ENCODE results near the gene ZBTB17.
"Not testable (repeated sequence)": the region's sequence is repeated elsewhere in the genome, so short reads cannot be mapped to it uniquely, and the experiment has no call there.

The ZBTB17 gene

DNA sequence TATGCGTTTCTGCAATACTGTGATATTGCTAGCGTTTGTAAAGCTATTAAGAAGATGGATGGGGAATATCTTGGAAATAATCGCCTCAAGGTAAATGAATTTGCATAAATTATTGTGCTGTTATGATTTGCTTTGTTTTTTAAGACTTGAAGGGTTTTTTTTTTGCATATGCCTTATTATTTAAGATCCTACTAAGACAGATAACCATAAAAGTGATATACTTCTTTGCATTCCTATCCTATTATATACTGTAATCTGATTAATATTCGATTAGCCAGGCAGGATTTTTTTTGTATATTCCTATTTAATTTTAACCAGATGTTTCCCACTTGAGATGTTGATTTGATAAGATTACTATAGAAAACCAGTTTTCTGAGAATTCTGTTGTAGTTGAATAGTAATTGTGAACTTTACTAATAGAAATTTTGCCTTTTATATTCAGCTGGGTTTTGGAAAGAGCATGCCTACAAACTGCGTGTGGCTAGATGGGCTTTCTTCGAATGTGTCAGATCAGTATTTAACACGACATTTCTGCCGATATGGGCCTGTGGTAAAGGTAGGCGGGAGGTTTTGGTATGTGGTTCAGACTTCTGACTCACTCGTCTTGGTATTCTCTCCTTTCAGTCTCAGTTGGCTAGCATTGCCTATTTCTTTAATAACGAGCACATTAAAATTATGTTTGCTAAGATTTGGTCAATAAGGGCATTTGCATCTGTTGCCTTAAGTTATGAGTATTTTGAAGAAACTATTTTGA is 56.8 kb downstream of the ZBTB17 start:
- H3K4me3 ChIP-seq (ENCODE audit: low read length) = no peak overlapping the region
- no peaks in the 10 kb centered on the region for H3K9me3 ChIP-seq (ENCODE audit: control insufficient read depth, insufficient read depth, low read length)
- WGBS (ENCODE audit: insufficient coverage, insufficient read length) = no CpG with 5 or more reads among the region's 11 CpGs
- no peaks in the 10 kb centered on the region; the same call in 1 of the 2 replicates for H3K36me3 ChIP-seq (ENCODE audit: control insufficient read depth, insufficient read depth, low read length)
- DNase-seq (ENCODE audit: low read depth, low spot score) = no peak
- no peaks in the 10 kb centered on the region for H3K27me3 ChIP-seq (ENCODE audit: control insufficient read depth, insufficient read depth, low read length)
- H3K27ac ChIP-seq (ENCODE audit: low read length) = no peak overlapping the region
- H3K4me1 ChIP-seq (ENCODE audit: control insufficient read depth, insufficient read depth, low read length) = no peaks in the 10 kb centered on the region

GRCh38 chr1:15916916-15917315 is 59.0 kb downstream of the ZBTB17 start:
- WGBS (ENCODE audit: insufficient coverage, insufficient read length) = no CpG with 5 or more reads among the region's 7 CpGs
- Histone ChIP-seq H3K27me3 (ENCODE audit: control insufficient read depth, insufficient read depth, low read length) (no peaks in the 10 kb centered on the region), H3K36me3 (ENCODE audit: control insufficient read depth, insufficient read depth, low read length) (no peaks in the 10 kb centered on the region; the same call in 1 of the 2 replicates), H3K4me3 (ENCODE audit: low read length) (no peak overlapping the region), H3K4me1 (ENCODE audit: control insufficient read depth, insufficient read depth, low read length) (no peaks in the 10 kb centered on the region), H3K27ac (ENCODE audit: low read length) (no peak overlapping the region), H3K9me3 (ENCODE audit: control insufficient read depth, insufficient read depth, low read length) (no peaks in the 10 kb centered on the region)
- DNase-seq (ENCODE audit: low read depth, low spot score) = no peak

GRCh38 chr1:15916417-15916816 is 59.5 kb downstream of the ZBTB17 start:
- DNase-seq (ENCODE audit: low read depth, low spot score) = no peak
- WGBS (ENCODE audit: insufficient coverage, insufficient read length) = no CpG with 5 or more reads among the region's 4 CpGs
- no peak overlapping the region for H3K27ac ChIP-seq (ENCODE audit: low read length)
- H3K4me1 ChIP-seq (ENCODE audit: control insufficient read depth, insufficient read depth, low read length) = no peaks in the 10 kb centered on the region
- no peaks in the 10 kb centered on the region; the same call in 1 of the 2 replicates for H3K36me3 ChIP-seq (ENCODE audit: control insufficient read depth, insufficient read depth, low read length)
- H3K4me3 ChIP-seq (ENCODE audit: low read length) = no peak overlapping the region
- H3K9me3 ChIP-seq (ENCODE audit: control insufficient read depth, insufficient read depth, low read length) = no peaks in the 10 kb centered on the region
- no peaks in the 10 kb centered on the region for H3K27me3 ChIP-seq (ENCODE audit: control insufficient read depth, insufficient read depth, low read length)

- Histone ChIP-seq H3K36me3 (ENCODE audit: control insufficient read depth, insufficient read depth, low read length) (peaks cover 2% of the 10 kb centered on the region; the same call in 1 of the 2 replicates), H3K4me1 (ENCODE audit: control insufficient read depth, insufficient read depth, low read length) (no peaks in the 10 kb centered on the region), H3K4me3 (ENCODE audit: low read length) (no peak overlapping the region), H3K27me3 (ENCODE audit: control insufficient read depth, insufficient read depth, low read length) (no peaks in the 10 kb centered on the region), H3K9me3 (ENCODE audit: control insufficient read depth, insufficient read depth, low read length) (no peaks in the 10 kb centered on the region), H3K27ac (ENCODE audit: low read length) (no peak overlapping the region)
- DNase-seq (ENCODE audit: low read depth, low spot score) = no peak
- no CpG with 5 or more reads among the region's 4 CpGs for WGBS (ENCODE audit: insufficient coverage, insufficient read length)
These were observed 59.9 kb downstream of the ZBTB17 start for GRCh38 chr1:15915991-15916390.

DNA sequence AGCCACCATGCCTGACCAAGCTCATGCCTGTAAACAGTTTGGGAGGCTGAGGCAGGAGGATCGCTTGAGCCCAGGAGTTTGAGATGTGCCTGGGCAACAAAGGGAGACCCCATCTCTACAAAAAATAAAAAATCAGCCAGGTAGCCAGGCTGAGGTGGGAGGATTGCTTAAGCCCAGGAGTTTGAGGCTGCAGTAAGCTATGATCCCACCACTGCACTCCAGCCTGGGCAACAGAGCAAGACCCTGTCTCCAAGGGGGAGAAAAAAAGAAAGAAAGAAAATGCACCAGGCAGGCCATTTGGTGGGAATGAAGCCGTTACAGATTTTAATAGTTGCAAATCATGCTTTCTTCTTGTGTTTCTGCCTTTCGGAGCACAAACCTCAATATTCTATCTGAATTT is 62.3 kb downstream of the ZBTB17 start:
- H3K36me3 ChIP-seq (ENCODE audit: control insufficient read depth, insufficient read depth, low read length); H3K27ac ChIP-seq (ENCODE audit: low read length); H3K4me1 ChIP-seq (ENCODE audit: control insufficient read depth, insufficient read depth, low read length); H3K4me3 ChIP-seq (ENCODE audit: low read length); H3K27me3 ChIP-seq (ENCODE audit: control insufficient read depth, insufficient read depth, low read length); DNase-seq (ENCODE audit: low read depth, low spot score); H3K9me3 ChIP-seq (ENCODE audit: control insufficient read depth, insufficient read depth, low read length): not testable (repeated sequence)
- no CpG with 5 or more reads among the region's 3 CpGs for WGBS (ENCODE audit: insufficient coverage, insufficient read length)

GRCh38 chr1:15911927-15912326 is 64.0 kb downstream of the ZBTB17 start:
- Histone ChIP-seq H3K27ac (ENCODE audit: low read length) (no peak overlapping the region), H3K4me3 (ENCODE audit: low read length) (no peak overlapping the region), H3K27me3 (ENCODE audit: control insufficient read depth, insufficient read depth, low read length) (no peaks in the 10 kb centered on the region), H3K36me3 (ENCODE audit: control insufficient read depth, insufficient read depth, low read length) (peaks cover 4% of the 10 kb centered on the region; the same call in 1 of the 2 replicates), H3K9me3 (ENCODE audit: control insufficient read depth, insufficient read depth, low read length) (no peaks in the 10 kb centered on the region), H3K4me1 (ENCODE audit: control insufficient read depth, insufficient read depth, low read length) (no peaks in the 10 kb centered on the region)
- no peak for DNase-seq (ENCODE audit: low read depth, low spot score)
- no CpG with 5 or more reads among the region's 2 CpGs for WGBS (ENCODE audit: insufficient coverage, insufficient read length)

DNA sequence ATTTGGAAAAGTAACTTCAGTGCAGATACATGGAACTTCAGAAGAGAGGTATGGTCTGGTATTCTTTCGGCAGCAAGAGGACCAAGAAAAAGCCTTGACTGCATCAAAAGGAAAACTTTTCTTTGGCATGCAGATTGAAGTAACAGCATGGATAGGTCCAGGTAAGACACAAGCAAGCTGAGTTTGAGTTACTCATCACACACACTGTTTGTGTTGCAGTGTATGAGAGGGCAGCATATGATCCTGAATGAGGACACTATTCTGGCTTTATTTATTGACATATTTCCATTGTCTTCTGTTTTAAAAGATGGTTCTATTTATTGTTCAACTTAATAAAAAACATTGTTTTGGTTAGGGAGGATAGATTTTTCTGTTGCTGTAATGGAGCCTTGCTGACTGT is 64.8 kb downstream of the ZBTB17 start:
- peaks cover 4% of the 10 kb centered on the region; the same call in 1 of the 2 replicates for H3K36me3 ChIP-seq (ENCODE audit: control insufficient read depth, insufficient read depth, low read length)
- no peaks in the 10 kb centered on the region for H3K4me1 ChIP-seq (ENCODE audit: control insufficient read depth, insufficient read depth, low read length)
- no CpG with 5 or more reads among the region's 1 CpG for WGBS (ENCODE audit: insufficient coverage, insufficient read length)
- H3K9me3 ChIP-seq (ENCODE audit: control insufficient read depth, insufficient read depth, low read length) = no peaks in the 10 kb centered on the region
- no peaks in the 10 kb centered on the region for H3K27me3 ChIP-seq (ENCODE audit: control insufficient read depth, insufficient read depth, low read length)
- no peak overlapping the region for H3K4me3 ChIP-seq (ENCODE audit: low read length)
- DNase-seq (ENCODE audit: low read depth, low spot score) = no peak
- H3K27ac ChIP-seq (ENCODE audit: low read length) = no peak overlapping the region

- no peaks in the 10 kb centered on the region for H3K27me3 ChIP-seq (ENCODE audit: control insufficient read depth, insufficient read depth, low read length)
- H3K4me1 ChIP-seq (ENCODE audit: control insufficient read depth, insufficient read depth, low read length) = no peaks in the 10 kb centered on the region; the same call in 1 of the 2 replicates
- H3K36me3 ChIP-seq (ENCODE audit: control insufficient read depth, insufficient read depth, low read length) = peaks cover 4% of the 10 kb centered on the region; the same call in 1 of the 2 replicates
- H3K4me3 ChIP-seq (ENCODE audit: low read length) = no peak overlapping the region
- DNase-seq (ENCODE audit: low read depth, low spot score) = no peak
- H3K27ac ChIP-seq (ENCODE audit: low read length) = no peak overlapping the region
- H3K9me3 ChIP-seq (ENCODE audit: control insufficient read depth, insufficient read depth, low read length) = no peaks in the 10 kb centered on the region
- WGBS (ENCODE audit: insufficient coverage, insufficient read length) = no CpG with 5 or more reads among the region's 4 CpGs
These were observed 67.3 kb downstream of the ZBTB17 start for GRCh38 chr1:15908597-15908996.

GRCh38 chr1:15902882-15903281 is 73.0 kb downstream of the ZBTB17 start:
- WGBS (ENCODE audit: insufficient coverage, insufficient read length) = no CpG with 5 or more reads among the region's 3 CpGs
- no peaks in the 10 kb centered on the region for H3K36me3 ChIP-seq (ENCODE audit: control insufficient read depth, insufficient read depth, low read length)
- H3K4me1 ChIP-seq (ENCODE audit: control insufficient read depth, insufficient read depth, low read length) = no peaks in the 10 kb centered on the region; the same call in 1 of the 2 replicates
- DNase-seq (ENCODE audit: low read depth, low spot score) = no peak
- H3K9me3 ChIP-seq (ENCODE audit: control insufficient read depth, insufficient read depth, low read length) = no peaks in the 10 kb centered on the region
- no peak overlapping the region for H3K27ac ChIP-seq (ENCODE audit: low read length)
- H3K27me3 ChIP-seq (ENCODE audit: control insufficient read depth, insufficient read depth, low read length) = no peaks in the 10 kb centered on the region
- H3K4me3 ChIP-seq (ENCODE audit: low read length) = no peak overlapping the region

DNA sequence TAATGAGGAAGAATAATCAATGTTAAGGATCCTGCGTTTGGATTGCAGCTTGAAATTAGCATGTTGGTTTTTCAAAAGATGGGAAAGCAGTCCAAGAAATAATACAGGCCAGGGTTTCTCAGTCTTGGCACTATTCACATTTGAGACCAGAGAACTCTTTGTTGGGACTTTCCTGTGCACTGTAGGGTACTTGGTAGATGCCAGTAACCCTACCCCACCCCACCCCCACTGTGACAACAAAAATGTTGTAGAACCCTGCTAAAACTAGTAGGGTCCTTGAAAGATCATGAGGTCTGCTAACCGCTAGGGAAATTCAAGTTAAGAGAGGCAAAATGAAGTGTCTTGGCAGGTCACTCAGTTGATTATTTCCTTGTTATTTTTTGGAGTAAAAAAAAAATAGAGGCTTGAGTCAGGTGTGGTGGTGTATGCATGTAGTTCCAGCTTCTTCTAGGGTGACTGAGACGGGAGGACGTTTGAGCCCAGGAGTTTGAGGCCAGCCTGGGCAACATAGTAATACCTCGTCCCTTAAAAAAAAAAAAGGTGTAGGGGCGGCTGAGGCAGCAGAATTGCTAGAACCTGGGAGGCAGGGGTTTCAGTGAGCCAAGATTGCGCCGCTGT is 75.1 kb downstream of the ZBTB17 start:
- Histone ChIP-seq H3K27me3 (ENCODE audit: control insufficient read depth, insufficient read depth, low read length) (no peaks in the 10 kb centered on the region), H3K4me3 (ENCODE audit: low read length) (no peak overlapping the region), H3K4me1 (ENCODE audit: control insufficient read depth, insufficient read depth, low read length) (no peaks in the 10 kb centered on the region; the same call in 1 of the 2 replicates), H3K27ac (ENCODE audit: low read length) (no peak overlapping the region), H3K36me3 (ENCODE audit: control insufficient read depth, insufficient read depth, low read length) (no peaks in the 10 kb centered on the region), H3K9me3 (ENCODE audit: control insufficient read depth, insufficient read depth, low read length) (no peaks in the 10 kb centered on the region)
- no peak for DNase-seq (ENCODE audit: low read depth, low spot score)
- whole genome bisulfite sequencing (ENCODE audit: insufficient coverage, insufficient read length) = no CpG with 5 or more reads among the region's 8 CpGs
